SKM-1 (cell line): ENCODE measurements around the gene MST1.

ENCODE experiments used
- DNase-seq: peaks from one replicate; lab custom pipeline; 2025; ENCODE audit not compliant: unreplicated experiment; lab: John Stamatoyannopoulos, UW

MST1 gene

GRCh38 chr3:49658711-49659110, 30.6 kb downstream of the MST1 start:
- no peak for DNase-seq

DNA sequence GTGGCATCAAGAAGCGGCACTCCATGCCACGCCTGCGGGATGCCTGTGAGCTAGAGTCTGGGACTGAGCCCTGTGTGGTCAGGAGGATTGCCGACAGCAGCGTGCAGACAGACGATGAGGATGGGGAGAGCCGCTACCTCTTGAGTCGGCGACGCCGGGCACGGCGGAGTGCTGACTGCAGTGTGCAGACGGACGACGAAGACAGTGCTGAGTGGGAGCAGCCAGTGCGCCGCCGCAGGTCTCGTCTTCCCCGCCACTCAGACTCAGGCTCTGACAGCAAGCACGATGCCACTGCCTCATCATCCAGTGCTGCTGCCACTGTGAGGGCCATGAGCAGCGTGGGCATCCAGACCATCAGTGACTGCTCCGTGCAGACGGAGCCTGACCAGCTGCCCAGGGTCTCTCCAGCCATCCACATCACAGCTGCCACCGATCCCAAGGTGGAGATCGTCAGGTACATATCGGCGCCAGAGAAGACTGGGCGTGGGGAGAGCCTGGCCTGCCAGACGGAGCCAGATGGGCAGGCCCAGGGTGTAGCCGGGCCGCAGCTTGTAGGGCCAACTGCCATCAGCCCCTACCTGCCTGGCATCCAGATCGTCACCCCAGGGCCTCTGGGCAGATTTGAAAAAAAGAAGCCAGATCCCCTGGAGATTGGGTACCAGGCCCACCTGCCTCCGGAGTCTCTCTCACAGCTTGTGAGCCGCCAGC, 31.9 kb downstream of the MST1 start:
- no peak for DNase-seq

GRCh38 chr3:49656541-49657112, 32.6 kb downstream of the MST1 start:
- DNase-seq, result no peak

- DNase-seq, result no peak
These were observed 33.5 kb downstream of the MST1 start for GRCh38 chr3:49655731-49656285.

- no peak for DNase-seq
These were observed 34.2 kb downstream of the MST1 start for GRCh38 chr3:49654955-49655556.

DNA sequence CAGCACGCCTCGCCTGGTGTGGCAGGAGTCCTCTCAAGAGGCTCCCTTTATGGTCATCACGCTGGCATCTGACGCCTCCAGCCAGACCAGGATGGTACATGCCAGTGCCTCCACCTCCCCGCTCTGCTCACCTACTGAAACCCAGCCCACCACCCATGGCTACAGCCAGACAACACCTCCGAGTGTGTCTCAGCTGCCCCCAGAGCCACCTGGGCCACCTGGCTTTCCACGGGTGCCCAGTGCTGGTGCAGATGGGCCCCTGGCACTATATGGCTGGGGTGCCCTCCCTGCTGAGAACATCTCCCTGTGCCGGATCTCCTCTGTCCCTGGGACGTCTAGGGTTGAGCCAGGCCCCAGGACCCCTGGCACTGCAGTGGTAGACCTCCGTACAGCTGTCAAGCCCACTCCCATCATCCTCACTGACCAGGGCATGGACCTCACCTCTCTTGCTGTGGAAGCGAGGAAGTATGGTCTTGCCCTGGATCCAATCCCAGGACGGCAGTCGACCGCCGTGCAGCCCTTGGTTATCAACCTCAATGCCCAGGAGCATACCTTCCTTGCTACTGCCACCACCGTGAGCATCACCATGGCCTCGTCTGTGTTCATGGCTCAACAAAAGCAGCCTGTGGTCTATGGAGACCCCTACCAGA, 35.0 kb downstream of the MST1 start:
- no peak for DNase-seq

- no peak for DNase-seq
These were observed 35.7 kb downstream of the MST1 start for GRCh38 chr3:49653621-49654020.

- no peak for DNase-seq
These were observed 36.3 kb downstream of the MST1 start for GRCh38 chr3:49652903-49653415.

DNA sequence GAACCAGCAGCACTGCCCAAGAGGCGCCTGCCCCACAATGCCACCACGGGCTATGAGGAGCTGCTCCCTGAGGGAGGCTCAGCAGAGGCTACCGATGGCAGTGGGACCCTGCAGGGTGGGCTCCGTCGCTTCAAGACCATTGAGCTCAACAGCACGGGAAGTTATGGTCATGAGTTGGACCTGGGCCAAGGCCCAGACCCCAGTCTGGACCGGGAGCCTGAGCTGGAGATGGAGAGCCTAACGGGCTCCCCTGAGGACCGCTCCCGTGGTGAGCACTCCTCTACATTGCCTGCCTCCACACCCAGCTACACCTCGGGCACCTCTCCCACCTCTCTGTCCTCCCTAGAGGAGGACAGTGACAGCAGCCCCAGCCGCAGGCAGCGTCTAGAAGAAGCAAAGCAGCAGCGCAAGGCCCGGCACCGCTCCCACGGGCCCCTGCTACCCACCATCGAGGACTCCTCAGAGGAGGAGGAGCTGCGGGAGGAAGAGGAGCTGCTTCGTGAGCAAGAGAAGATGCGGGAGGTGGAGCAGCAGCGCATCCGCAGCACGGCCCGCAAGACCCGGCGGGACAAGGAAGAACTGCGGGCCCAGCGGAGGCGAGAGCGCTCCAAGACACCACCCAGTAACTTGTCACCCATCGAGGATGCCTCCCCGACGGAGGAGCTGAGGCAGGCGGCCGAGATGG, 36.9 kb downstream of the MST1 start:
- DNase-seq, result no peak

GRCh38 chr3:49650637-49651036, 38.6 kb downstream of the MST1 start:
- DNase-seq, result no peak

DNA sequence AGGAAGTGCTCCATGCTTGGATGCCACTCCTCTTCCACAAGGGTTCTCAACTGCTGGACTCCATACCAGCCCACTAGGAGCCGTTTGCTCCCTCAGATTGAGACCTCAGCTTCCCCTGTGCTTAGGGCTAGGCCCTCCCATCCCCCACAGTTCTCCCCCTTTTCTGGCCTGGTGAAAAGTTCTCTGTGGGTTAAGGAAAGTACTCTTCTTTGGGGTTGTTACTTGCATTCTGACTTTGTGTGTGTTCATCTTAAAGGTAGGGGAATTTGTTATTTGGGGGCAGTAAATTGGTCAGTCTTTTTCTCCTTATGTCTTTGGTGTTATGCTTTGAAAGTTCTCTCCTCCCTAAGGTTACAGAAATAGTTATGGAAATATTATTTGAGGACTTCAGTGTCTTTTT, 39.1 kb downstream of the MST1 start:
- no peak for DNase-seq

DNA sequence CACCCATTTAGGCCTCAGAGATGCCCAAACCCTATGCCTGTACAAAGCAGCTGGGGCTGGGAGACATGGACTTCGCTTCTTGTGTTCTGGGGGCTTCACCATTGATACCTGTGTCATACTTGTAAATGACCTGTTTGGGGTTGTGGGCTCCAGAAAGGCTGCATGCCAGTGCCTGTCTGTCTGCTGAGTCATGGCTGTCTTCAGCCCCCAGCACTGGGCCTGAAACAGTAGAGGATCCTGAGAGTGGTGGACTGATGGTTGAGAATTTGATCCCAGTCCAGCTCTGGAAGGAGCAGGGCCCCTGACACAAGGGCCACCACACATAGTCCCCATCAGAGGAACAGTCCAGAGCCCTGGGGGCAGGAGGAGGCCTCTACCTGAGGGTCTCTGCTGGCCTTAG, 39.7 kb downstream of the MST1 start:
- no peak for DNase-seq

GRCh38 chr3:49648354-49649019, 40.8 kb downstream of the MST1 start:
- DNase-seq, result no peak

DNA sequence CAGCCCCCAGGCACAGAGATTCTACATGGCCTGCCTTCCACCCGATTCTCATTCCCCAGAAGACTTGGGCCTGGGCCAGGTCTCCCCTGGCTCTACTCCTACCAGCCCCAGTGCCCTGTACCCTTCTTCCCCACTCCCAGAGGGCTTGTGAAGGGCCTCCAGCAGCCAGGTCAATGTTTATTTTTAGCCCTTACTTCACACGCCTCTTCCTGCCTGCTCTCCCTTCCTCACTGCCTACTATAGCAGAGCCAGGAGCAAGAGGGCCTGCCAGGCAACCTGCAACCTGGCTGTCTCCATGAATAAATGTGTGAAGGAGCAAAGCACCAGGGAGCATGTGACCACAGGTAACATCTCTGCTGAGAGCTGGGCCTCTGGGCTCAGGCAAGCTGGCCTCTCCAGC, 41.5 kb downstream of the MST1 start:
- DNase-seq, result no peak

GRCh38 chr3:49646236-49646635, 43.0 kb downstream of the MST1 start:
- DNase-seq, result no peak

DNA sequence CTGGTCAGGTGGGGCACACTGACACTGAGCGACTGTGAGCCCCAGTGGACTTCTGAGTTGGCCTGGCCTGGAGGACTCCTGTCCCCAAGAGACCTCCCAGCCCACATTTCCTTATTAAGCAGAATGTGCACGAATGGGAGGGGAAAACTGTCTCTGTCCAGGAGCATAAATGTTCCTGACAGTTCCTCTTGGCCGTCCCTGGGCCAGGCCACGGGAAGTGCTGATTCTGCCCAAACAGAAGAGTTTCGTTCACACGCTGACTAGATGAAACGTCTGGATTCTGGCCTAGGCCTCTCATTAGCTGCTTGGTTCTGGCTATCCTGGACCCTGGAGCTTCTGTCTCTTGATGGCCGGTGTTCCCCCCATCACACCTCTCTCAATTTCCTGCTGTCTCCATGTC, 44.6 kb downstream of the MST1 start:
- no peak for DNase-seq

GRCh38 chr3:49642708-49643145, 46.5 kb downstream of the MST1 start:
- no peak for DNase-seq

GRCh38 chr3:49641921-49642707, 47.2 kb downstream of the MST1 start:
- no peak for DNase-seq

DNA sequence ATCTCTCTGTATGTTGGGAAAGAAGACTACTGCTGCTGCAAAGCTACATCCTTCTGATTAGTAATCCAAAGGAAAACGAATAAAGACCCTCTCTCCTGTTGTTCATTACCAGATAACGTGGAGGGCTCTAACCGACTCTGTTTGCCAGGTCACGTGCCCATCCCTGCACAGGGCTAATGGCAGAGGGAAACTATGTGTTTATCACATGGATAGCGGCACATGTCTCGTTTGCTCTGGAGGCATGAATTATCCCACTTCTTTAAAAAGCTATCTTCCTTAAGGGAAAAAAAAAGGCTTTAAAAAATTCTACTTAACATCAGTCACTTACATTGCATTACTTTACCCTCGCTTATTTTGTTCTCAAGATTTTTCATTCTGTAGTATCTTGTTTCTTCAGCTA, 48.0 kb downstream of the MST1 start:
- DNase-seq, result no peak

- no peak for DNase-seq
These were observed 49.7 kb downstream of the MST1 start for GRCh38 chr3:49639551-49639950.
